ENCODE results near the gene CEP95.

CEP95 gene

DNA sequence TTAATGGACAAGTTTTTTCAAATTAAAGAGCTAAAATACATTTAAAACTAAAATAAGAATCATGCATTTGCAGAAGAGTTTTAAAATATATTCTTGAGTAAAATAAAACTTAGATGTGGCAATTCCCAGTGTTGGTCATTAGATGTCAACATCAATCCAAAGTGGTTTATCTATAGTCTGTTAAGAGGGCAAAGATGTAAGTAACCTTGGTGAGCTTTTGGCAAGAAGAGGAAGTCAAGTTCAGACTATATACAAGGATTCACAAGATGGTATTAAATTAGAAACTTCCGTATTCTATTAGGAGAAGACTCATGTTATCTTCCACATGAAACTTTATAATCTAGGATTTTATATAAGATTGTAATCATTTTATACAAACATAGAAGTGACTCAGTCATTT is 73.1 kb downstream of the CEP95 start:
- DNase-seq: no peak

DNA sequence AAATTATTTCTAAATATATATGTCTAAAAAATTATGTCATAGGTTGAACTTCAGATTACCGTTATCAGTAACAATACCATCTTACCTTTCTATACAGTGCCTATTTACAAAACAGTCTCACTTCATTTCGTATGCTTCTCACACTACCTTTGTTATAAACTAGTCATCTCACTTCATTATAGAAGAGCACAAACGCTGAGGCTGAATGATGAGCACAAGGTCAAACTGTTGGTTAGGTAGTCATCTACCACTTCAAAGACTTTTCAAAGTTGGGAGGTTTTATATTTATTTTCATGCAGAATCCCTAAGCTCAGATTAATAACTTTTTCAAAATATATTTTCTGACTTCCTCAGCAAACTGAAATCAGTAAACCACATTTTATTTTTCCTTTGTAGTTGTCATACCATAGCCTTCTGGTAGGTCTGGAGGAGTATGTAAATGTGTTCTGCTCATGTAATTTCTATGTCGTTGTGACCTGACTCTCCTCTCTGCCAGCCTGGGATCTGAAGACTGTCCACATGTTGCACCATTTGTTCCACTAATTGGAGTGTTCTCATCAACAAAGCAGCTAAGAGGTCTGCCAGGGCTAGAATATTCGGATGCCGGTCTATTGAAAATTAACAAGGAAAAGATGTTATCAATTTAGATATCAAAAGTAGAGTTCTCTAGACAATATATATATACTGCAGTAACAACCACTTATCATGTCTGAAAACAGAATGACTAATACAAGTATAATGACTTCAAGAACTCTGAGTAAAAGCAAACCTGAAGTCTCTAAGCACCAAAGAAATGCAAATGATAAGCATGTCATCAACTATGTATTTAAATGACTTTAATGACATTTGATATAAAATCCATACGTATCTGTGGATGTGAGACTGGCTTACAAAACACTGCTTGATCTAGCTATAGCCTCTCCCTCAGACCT is 73.9 kb downstream of the CEP95 start:
- DNase-seq: no peak

DNA sequence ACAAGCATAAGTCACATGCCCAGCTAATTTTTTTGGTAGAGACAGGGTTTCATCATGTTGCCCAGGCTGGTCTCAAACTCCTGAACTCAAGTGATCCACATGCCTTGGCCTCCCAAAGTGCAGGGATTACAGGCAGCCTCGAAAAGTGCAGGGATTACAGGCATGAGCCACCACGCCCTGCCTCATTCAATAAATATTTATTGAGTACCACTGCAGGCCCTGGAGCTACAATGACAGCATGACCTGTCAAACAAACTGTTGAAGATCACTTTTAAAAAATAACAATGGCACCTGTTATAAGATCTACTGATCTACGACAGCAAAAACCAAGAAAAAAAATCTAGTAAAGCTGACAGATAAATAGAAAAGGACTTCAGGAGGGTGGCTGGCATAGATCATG is 76.3 kb downstream of the CEP95 start:
- DNase-seq: no peak

- DNase-seq: no peak
Observed at GRCh38 chr17:64585146-64585545, 78.4 kb downstream of the CEP95 start.

All from activated gamma-delta T cell treated with Interleukin-2 at 50 U/mL for 16 hours (primary cell).